Measurements from ENCODE around the gene TRIP10.

GRCh38 chr19:6750062-6750461 is 10.6 kb downstream of the TRIP10 start:
- TF ChIP-seq EP300 (IDR thresholded peaks at IDR 0.05) (no peak), CTCF (IDR thresholded peaks at IDR 0.05) (no peak), POLR2A (IDR thresholded peaks at IDR 0.05) (no peak)
